H54 (cell line): ENCODE measurements around the gene CTBP1.
"Not testable (repeated sequence)": the region's sequence is repeated elsewhere in the genome, so short reads cannot be mapped to it uniquely, and the experiment has no call there.

Experiments used
- DNase-seq: peaks from one replicate; pipeline ENCODE4 v3.0.0; 2011; ENCODE audit warnings: low spot score, mixed read lengths; ENCODE audit not compliant: insufficient read length
- FAIRE-seq: peaks from 3 replicates; lab custom pipeline; 2011; peaks lifted over from hg19 to GRCh38; lab: Jason Lieb, UNC
- POLR2A ChIP-seq: IDR thresholded peaks from 2 replicates; pipeline ENCODE4 v1.6.1; 2011; ENCODE audit warnings: low read depth, mild to moderate bottlenecking, low read length

The CTBP1 gene

DNA sequence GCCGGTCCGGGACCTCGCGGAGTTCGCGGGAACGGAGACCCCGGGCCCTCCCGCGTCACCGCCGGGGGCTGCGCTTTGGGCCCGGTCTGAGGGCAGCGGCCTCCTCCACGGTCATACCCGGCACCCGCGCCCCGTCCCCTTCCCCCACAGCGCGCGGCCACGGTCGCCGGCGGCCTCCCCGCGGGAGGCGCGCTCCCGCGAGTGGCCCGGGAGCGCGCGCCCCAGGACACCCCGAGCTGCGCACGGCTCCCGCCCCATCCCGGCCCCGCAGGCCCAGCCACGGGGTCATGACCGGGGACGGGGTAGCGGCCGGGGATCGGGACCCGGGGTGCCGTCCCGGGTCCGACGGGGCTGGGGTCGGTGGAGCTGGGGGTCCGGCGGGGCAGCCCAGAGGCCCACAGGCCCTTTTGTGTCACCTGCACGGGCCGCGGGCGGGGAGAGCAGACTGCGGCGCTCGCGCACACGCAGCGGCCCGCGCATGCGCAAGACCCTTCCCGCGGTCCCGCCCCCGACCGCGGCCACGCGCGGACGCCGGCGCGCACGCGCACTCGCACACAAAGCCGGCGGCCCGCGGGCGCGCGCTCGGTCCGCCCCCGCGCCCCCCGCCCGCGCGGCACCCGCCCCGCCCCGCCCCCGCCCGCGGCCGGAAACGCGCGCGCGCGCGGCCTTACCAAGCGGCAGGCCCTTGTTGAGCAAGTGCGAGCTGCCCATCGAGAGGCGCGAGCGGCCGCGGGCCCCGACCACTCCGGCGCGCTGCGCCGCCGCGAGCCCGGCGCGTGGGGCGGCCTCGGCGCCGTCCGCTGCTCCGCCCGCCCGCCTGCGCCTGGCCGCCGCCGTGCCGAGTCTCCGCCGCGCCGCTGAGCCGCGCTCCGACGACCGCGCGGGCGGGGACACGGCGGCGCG, at the start of gene CTBP1:
Gene CTBP1, minus strand, starts transcription at position 886 of the 903 bp plus-strand sequence. CDS start 7,799 bp downstream, outside the sequence.
- peak; percentile 28 for TF ChIP-seq POLR2A
- FAIRE-seq (no peak), DNase-seq (peak; percentile 86)

DNA sequence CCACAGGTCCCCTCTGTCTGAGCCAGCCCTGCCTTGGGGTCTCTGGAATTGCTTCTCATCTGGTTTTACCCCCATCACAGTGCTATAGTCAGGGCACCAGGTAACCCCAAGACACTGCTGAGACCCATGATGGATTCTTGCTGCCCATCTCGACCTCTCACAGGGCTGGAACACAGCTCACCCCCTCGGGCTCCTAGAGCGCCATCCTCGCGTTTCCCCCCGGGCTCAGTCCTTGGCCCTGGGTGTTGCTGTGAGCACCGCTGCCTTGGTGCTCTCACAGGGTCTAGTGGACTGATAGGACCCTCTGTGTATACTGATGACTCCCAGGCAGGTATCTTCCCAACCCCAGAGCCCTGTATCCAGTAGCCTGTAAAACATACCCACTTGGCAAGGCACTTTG, 49.5 kb upstream of the CTBP1 start:
- no peak for FAIRE-seq
- DNase-seq, result no peak
- no peak for TF ChIP-seq POLR2A

DNA sequence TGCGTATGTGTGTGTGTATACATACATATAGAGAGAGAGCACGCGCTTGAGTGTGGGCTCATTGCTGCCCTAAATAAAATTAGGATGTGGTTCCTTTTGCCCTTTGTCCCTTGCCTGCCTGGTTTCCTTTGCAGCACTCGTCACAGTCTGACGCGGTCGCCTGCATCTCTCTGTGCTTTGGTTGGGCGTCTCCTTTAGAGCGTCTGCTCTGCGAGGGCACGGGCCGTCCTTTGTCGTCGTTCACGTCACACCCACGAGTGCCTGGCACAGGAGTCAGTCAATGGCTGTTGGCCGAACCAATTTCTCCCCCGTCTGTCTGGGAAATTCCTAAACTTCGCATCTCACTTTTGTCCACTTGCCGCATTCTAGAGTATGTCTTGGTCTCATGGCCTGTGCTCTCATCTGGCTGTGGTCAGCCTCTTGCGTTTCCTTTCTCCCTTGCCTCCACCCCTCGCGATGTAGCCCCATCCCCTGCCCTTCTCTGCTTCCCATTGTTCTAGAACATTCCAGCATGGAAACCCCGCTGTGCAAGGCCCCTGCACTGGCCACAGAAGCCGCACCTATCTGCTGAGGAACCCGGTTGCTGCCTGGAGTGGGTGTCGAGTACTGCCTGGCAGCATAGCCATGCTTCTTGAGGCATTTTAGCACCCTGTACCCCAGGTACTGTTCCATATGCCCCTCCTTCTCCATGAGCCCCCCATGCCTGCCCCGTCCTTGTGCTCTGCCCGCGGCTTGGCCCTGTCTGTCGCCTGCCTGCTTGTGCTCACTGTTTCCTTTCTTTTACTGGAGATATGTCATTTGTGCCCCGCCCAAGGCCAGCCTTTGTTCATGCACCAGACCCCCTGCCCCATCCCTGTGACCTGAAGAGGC, 48.8 kb upstream of the CTBP1 start:
- FAIRE-seq (no peak), DNase-seq (no peak)
- no peak for TF ChIP-seq POLR2A

DNA sequence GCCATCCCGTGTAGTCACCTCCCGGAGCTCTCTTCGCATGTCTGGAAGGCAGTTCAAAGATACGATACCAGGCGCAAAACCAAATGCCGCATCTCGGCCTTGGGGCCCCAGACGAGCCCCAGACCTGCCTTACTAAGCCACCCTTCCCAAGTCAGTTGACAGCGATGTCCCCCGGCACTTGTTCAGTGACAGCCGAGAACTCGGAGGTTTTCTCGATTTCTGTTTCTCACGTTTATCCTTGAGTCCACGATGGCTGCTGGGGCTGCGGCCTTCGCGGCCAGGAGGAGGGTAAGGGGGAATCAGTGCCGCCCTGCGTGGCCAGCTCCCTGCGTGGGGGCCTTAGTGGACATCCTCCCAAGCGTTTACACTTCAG, 48.1 kb upstream of the CTBP1 start:
- FAIRE-seq (no peak), DNase-seq (no peak)
- TF ChIP-seq POLR2A, result no peak

DNA sequence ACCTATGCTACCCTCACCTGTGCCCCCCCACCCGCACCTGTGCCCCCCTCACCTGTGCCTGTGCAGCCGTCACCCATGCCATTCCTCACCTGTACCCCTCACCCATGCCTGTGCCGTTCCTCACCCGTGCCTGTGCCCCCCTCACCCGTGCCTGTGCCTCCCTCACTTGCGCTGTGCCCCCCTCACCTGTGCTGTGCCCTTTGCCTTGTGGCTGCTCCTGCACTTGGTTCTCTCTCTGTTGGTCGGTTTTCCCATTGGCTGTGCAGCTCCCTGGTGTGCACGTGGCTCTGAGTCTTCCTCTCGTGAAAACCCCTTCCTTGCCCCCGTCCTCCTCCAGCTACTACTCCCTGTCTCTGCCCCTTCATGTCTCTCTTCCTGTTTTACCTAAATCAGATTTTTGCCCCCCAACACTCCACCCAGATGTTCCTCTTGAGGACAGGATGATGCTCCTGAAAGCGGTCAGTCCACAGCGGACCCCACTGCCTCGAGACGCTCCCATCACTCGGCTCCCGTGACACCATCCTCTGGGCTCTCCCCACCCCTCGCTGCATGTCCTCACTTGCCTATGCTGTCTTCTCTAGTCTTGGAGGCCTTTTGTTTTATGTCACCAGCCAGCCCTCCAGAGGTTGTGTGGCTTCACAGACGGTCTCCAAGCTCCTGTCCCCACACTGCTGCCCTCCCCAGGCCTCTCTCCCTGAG, 47.5 kb upstream of the CTBP1 start:
- no peak for DNase-seq
- TF ChIP-seq POLR2A, result no peak
- no peak for FAIRE-seq

DNA sequence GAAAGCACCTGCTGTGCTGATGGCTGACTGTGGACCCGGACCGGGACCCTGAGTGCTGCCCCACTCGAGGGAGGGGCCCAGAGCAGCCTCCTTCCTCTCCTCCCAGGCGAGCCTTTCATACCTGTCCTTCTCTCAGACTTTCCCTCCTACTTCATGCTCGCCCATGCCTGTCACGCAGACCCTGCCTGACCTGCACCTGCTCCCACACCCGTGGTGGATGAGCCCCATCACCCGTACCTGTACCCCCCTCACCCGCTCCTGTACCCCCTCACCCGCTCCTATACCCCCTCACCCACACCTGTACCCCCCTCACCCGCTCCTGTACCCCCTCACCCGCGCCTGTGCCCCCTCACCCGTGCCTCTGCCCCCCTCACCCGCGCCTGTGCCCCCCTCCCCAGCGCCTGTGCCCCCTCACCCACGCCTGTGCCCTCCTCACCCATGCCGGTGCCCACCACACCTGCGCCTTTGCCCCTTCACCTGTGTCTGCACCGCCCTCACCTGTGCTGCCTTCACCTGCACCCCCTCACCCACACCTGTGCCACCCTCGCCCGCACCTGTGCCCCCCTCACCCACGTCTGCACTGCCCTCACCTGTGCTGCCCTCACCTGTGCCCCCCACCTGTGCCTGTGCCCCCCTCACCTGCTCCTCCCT, 46.6 kb upstream of the CTBP1 start:
- FAIRE-seq, result no peak

DNA sequence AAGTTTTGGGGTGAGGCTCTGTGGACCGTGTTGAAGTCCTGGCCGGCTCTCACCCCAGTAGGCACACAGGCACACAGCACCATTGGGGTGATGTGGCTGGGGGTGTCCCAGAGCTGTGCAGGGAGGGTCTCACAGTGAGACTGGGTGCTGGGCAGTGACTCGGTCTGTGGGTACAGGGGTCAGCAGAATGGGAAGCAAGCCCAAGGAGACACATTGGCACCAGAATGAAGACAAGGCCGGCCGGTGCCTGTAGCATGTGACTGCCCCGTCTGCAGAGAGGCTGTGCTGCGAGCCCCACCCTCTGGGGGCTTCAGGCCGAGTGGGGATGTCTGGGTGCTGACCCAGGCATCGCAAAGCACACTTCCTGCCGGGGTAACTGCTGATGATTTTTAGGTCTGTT, 46.0 kb upstream of the CTBP1 start:
- TF ChIP-seq POLR2A, result no peak
- no peak for FAIRE-seq
- no peak for DNase-seq

More for the DNA sequence above, 46.6 kb upstream of the CTBP1 start:
- DNase-seq, result no peak
- TF ChIP-seq POLR2A, result no peak

DNA sequence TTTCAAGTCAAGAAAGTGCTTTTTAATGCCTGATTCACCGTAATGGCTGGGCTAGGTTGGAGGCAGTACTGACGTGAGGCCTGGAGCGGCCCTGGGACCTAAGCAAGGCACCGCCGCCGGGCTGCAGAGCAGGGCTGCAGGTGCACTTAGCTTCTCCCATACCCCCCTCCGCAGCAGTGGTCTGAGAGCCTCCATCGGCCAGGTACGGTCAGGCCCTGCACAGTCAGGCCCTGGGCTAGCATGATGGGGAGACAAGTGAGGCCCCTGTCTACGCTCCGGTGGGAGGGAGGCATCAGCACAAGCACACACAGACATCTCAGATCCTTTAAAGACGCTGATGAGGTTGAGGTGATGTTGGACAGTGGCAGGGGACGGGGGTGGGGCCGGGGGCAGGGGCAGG, 45.5 kb upstream of the CTBP1 start:
- no peak for TF ChIP-seq POLR2A
- FAIRE-seq (no peak), DNase-seq (no peak)

DNA sequence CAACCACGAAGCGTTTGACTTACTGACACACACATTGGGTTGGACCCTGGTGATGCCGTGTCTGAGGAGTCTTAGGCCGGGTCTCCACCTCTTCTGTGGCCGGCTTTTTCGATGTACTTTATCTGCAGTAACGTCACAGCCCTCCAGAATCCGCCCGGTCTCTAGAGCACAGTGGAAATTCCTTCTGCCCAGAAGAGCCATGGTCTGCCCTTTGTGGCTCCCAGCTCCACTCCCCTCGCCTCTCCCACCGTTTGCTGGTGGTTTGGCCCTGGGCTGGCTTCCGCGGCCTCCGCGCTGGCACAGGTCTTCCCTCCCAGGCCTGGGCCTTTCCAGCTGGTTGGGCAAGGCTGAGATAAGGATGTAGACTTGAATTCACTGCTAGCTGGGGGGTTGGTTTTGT, 45.1 kb upstream of the CTBP1 start:
- FAIRE-seq (no peak), DNase-seq (no peak)
- TF ChIP-seq POLR2A, result no peak

DNA sequence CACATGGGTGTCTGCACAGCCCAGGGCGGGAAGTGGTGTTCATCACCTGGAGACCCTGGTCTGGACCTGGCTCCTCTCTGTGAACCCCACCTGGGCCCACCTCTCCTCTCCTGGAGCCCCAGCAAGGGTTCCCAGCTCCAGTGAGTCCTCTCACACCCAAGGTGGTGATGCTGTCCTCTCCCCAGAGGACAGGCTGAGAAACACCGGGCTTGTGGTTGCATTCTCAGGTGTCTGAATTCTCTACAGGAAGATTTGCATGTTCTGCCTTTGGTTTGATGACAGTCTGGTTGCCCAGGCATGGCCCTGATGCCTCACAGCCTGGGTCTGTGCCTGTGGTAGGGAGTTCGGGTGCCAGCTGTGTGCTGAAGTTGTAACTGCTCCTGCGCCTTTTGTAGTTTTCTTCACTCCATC, 44.6 kb upstream of the CTBP1 start:
- no peak for DNase-seq
- TF ChIP-seq POLR2A, result no peak
- no peak for FAIRE-seq

DNA sequence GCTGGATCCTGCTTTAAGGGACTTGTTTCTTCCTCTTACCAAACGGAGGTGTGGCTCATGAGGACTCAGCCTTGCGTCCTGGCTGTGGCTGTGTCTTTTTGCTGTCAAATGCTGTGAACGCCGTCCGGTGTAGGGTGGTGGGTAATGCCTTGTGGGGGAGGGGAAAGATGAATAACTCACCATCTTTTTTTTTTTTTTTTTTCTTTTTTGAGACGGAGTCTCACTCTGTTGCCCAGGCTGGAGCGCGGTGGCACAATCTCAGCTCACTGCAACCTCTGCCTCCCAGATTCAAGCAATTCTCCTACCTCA, 43.7 kb upstream of the CTBP1 start:
- FAIRE-seq, DNase-seq: not testable (repeated sequence)

DNA sequence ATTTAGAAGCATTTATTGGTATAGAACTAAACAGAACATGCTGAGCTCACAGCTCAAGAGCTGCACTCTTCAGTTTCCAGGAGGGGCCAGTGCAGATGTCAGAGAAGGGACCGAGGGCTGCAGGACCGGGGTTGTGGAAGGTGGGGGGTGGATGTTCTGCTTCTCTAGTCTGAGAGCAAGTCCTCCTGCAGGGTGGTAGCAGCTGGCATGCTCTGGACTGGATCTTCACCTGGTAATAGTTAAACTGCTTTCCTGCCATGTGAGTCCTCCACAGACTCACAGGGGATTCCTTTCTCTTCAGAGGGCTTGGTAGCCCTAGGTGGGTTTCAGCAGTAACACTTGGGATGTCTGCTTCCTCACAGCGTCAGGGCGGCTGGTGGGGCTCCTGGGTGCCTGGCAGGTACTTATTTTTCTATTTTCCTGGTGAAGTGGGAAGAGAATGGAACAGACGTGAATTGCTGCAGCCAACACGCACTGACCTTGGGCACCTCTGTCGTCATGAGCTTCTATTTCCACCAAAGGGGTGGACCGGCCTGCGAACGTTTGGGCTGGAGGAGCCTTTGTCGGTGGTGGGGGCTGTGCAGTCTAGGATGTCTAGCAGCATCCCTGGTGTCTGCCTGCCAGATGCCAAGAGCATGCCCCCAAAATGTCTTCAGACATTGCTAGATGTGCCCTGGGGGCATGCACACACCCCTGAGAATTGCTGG, 43.2 kb upstream of the CTBP1 start:
- no peak for TF ChIP-seq POLR2A
- DNase-seq (no peak), FAIRE-seq (no peak)

DNA sequence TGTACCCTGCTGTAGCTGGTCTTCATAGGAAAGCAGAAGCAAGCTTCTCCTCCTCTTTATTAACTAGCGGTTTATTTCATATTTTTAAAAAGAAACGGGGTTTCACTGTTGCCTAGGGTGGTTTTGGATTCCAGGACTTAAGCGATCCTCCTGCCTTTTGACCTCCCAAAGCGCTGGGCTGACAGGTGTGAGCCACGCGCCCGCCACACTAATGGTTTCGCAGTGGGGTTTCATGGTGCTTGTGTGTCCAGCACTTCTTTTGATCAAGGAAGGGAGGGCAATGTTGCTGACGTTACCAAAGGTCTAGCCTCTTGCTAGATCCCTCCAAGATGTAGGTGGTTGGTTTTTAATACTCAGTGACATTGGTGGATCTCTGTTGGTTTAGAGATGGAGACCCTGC, 42.2 kb upstream of the CTBP1 start:
- no peak for FAIRE-seq
- no peak for TF ChIP-seq POLR2A
- DNase-seq, result no peak
